Thoracic aorta (tissue), 2 donors: ENCODE results near the gene MED23. TPM values are rescaled to one million over a fixed set of nuclear protein-coding genes. Genes with fewer than 3 reads are reported as not detected.
"Not testable (repeated sequence)": the region's sequence is repeated elsewhere in the genome, so short reads cannot be mapped to it uniquely, and the experiment has no call there.

Experiments used
- ATAC-seq: fragments of 150-250 bp; one replicate; pipeline ENCODE4 v1.8.0; 2017; ENCODE audit warnings: low read depth; ENCODE audit not compliant: insufficient number of reproducible peaks, low FRiP score
- DNase-seq: peaks from one replicate; pipeline ENCODE4 v3.0.0-alpha.2; 2020; ENCODE audit warnings: low spot score
- H3K27ac ChIP-seq, 2 donors: fragments of 200-600 bp; sonication (generic); 1 replicate in 1 of 2; 2 replicates in 1 of 2; pipeline ENCODE4 v1.5.1; 2016; ENCODE audit warnings: mild to moderate bottlenecking in 2 of 2, moderate library complexity in 2 of 2
- H3K27me3 ChIP-seq: fragments of 200-600 bp; sonication (generic); replicated peaks from 2 replicates; pipeline ENCODE4 v1.6.0; 2016; ENCODE audit warnings: mild to moderate bottlenecking; ENCODE audit not compliant: insufficient read depth
- H3K36me3 ChIP-seq: fragments of 200-600 bp; sonication (generic); one replicate; pipeline ENCODE4 v1.5.1; 2016
- H3K4me1 ChIP-seq, 2 donors: fragments of 200-600 bp; sonication (generic); 1 replicate in 1 of 2; 2 replicates in 1 of 2; pipeline versions ENCODE4 v1.5.1 to v1.6.0; 2016; ENCODE audit warnings: low read depth in 2 of 2, mild to moderate bottlenecking in 1 of 2; ENCODE audit not compliant: control insufficient read depth in 1 of 2
- H3K4me3 ChIP-seq: fragments of 200-600 bp; sonication (generic); 2 replicates; pipeline ENCODE4 v1.5.1; 2016; ENCODE audit warnings: mild to moderate bottlenecking
- H3K9me3 ChIP-seq: fragments of 200-600 bp; sonication (generic); 2 replicates; pipeline ENCODE4 v1.5.1; 2016
- total RNA-seq, 2 donors: library from RNA; depleted of rRNA; stranded (reverse); fragments of >200 nt; gene quantifications; one replicate each; pipeline versions ENCODE4 v1.1.0 to v1.2.3, GENCODE V29; 2016
- TF ChIP-seq, protein P1 (sequence below): fragments of 200-600 bp; sonication (generic); IDR thresholded peaks from one replicate; pipeline ENCODE4 v1.5.1; 2019; ENCODE audit warnings: antibody characterized with exemption

Gene MED23
- total RNA-seq, 2 donors from 2014 or later, result 24.0 to 62.4 TPM

DNA sequence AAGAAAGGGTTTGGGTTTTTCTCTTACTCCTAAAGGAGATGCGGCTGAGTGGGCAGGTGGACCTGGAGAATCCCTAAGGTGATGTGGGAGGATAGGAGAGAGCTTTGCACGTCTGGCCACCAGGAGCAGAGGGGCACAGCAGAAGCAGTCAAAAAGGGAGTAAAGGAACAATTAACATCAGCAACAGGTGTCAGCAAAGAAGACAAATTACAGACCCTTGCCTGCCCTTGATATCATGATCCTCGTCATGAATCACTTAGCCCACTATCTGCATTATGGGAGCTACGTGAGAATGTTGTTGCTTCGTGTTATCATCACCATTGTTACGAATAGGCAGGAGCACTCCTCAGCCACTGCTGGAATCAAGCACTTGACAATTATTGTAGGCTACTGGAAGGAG lies 80.6 kb downstream of the MED23 start:
- Histone ChIP-seq H3K4me3 (no peak overlapping the region), H3K27ac (no peak overlapping the region), H3K9me3 (no peaks in the 10 kb centered on the region), H3K4me1 (no peaks in the 10 kb centered on the region), H3K27me3 (no peaks in the 10 kb centered on the region), H3K36me3 (no peaks in the 10 kb centered on the region)
- DNase-seq (no peak), ATAC-seq (no peak)
- TF ChIP-seq, protein P1, sequence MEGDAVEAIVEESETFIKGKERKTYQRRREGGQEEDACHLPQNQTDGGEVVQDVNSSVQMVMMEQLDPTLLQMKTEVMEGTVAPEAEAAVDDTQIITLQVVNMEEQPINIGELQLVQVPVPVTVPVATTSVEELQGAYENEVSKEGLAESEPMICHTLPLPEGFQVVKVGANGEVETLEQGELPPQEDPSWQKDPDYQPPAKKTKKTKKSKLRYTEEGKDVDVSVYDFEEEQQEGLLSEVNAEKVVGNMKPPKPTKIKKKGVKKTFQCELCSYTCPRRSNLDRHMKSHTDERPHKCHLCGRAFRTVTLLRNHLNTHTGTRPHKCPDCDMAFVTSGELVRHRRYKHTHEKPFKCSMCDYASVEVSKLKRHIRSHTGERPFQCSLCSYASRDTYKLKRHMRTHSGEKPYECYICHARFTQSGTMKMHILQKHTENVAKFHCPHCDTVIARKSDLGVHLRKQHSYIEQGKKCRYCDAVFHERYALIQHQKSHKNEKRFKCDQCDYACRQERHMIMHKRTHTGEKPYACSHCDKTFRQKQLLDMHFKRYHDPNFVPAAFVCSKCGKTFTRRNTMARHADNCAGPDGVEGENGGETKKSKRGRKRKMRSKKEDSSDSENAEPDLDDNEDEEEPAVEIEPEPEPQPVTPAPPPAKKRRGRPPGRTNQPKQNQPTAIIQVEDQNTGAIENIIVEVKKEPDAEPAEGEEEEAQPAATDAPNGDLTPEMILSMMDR, result no peak

DNA sequence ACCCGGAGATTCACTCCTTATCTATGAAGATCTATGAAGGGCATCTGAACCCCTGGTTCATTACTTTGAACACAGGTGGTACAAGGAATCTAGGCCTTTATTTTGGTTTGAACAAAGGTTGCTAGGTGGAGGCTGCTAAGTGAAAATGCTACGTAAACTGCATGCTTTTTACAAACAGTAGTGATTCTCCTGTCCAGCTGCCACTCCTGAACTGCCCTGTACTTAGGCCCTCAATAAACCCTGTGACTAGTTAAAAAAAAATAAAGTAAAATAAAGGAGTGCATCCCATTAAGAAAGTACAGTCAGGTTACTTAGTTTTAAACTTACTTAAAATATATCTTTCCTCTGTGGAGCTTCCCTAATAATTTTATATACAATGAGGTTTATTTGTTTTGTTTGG lies 82.7 kb downstream of the MED23 start:
- DNase-seq (no peak), ATAC-seq (no peak)
- H3K36me3 ChIP-seq, result no peaks in the 10 kb centered on the region
- H3K4me1 ChIP-seq, result no peaks in the 10 kb centered on the region
- H3K9me3 ChIP-seq, result no peaks in the 10 kb centered on the region
- H3K27ac ChIP-seq, result no peak overlapping the region
- no peak overlapping the region for H3K4me3 ChIP-seq
- no peaks in the 10 kb centered on the region for H3K27me3 ChIP-seq
- TF ChIP-seq, protein P1, result no peak

DNA sequence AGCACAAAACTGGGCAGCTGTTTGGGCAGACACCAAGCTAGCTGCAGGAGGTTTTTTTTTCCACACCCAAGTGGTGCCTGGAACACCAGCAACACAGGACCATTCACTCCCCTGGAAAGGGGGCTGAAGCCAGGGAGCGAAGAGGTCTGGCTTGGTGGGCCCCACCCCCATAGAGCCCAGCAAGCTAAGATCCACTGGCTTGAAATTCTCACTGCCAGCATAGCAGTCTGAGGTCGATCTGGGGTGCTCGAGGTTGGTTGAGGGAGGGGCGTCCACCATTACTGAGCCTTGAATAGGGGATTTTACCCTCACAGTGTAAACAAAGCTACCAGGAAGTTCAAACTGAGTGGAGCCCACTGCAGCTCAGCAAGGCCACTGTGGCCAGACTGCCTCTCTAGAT lies 89.4 kb downstream of the MED23 start:
- H3K4me1 ChIP-seq, H3K27ac ChIP-seq, H3K4me3 ChIP-seq, H3K36me3 ChIP-seq, ATAC-seq, H3K9me3 ChIP-seq, DNase-seq, H3K27me3 ChIP-seq: not testable (repeated sequence)

DNA sequence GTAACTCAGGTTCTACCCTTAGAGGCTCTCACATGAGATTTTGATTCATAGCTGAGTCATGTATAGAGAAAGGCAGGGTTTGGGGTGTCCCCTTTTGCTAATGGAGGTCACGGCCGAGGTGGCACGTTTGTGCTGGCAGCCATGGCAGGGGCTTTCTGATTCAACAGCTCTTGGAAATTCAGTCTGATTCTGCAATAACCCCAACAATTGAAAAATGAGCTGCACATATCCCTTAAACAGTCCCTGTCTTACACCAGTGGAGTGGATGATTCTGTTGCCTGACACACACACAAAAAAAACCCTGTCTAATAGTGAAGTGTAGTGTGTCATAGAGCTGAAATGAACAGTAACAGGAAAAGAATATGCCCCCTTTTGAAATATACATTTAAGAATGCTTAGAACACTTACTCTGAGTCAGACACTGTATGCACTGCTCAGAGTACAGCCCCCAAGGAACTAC lies 95.4 kb downstream of the MED23 start:
- TF ChIP-seq, protein P1, result no peak
- Histone ChIP-seq H3K27ac (no peak overlapping the region), H3K4me1 (no peaks in the 10 kb centered on the region), H3K36me3 (no peaks in the 10 kb centered on the region), H3K9me3 (no peaks in the 10 kb centered on the region), H3K4me3 (no peak overlapping the region), H3K27me3 (no peaks in the 10 kb centered on the region)
- DNase-seq, result no peak
- ATAC-seq, result no peak

DNA sequence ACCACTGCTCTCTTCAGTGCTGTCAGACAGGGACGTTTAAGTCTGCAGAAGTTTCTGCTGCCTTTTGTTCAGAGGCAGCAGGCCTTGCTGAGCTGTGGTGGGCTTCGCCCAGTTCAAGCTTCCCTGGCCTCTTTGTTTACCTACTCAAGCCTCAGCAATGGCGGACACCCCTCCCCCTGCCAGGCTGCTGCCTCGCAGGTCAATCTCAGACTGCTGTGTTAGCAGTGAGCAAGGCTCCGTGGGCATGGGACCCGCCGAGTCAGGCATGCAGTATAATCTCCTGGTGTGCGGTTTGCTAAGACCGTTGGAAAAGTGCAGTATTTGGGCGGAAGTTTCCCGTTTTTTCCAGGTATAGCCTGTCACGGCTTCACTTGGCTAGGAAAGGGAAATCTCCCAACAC lies 96.4 kb downstream of the MED23 start:
- not testable (repeated sequence) for H3K9me3 ChIP-seq, ATAC-seq, H3K36me3 ChIP-seq, H3K4me3 ChIP-seq, H3K27me3 ChIP-seq, DNase-seq, H3K27ac ChIP-seq, H3K4me1 ChIP-seq

DNA sequence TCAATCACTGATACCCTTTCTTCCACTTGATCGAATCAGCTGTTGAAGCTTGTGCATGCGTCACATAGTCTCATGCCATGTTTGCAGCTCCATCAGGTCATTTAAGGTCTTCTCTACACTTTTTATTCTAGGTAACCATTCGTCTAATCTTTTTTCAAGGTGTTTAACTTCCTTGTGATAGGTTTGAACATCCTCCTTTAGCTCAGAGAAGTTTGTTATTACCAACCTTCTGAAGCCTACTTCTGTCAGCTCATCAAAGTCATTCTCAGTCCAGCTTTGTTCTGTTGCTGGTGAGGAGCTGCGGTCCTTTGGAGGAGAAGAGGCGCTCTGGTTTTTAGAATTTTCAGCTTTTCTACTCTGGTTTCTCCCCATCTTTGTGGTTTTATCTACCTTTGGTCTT lies 97.1 kb downstream of the MED23 start:
- not testable (repeated sequence) for H3K9me3 ChIP-seq, H3K4me3 ChIP-seq, ATAC-seq

DNA sequence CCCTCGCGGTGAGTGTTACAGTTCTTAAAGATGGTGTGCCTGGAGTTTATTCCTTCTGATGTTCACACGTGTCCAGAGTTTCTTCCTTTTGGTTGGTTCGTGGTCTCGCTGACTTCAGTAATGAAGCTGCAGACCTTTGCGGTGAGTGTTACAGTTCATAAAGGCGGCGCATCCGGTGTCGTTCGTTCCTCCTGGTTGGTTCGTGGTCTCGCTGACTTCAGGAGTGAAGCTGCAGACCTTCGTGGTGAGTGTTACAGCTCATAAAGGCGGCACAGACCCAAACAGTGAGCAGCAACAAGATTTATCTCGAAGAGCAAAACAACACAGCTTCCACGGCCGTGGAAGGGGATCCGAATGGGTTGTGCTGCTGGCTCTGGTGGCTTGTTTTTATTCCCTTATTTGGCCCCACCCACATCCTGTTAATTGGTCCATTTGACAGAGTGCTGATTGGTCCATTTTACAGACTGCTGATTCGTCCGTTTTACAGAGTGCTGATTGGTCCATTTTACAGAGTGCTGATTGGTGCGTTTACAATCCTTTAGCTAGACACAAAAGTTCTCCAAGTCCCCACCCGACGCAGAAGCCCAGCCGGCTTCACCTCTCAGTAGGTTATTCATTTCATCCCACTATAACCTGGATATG lies 103.2 kb downstream of the MED23 start:
- no peaks in the 10 kb centered on the region for H3K4me1 ChIP-seq
- ATAC-seq (no peak), DNase-seq (no peak)
- H3K27me3 ChIP-seq, result no peaks in the 10 kb centered on the region
- no peak overlapping the region for H3K27ac ChIP-seq
- TF ChIP-seq, protein P1, result no peak
- H3K36me3 ChIP-seq, result no peaks in the 10 kb centered on the region
- H3K4me3 ChIP-seq, result no peak overlapping the region
- H3K9me3 ChIP-seq, result no peaks in the 10 kb centered on the region

More for the DNA sequence above, 97.1 kb downstream of the MED23 start:
- not testable (repeated sequence) for DNase-seq, H3K27me3 ChIP-seq, H3K36me3 ChIP-seq, H3K27ac ChIP-seq, H3K4me1 ChIP-seq
